GM18909 (cell line): ENCODE data around the gene PMPCA.

Source experiments
- ATAC-seq: cut with Tn5 transposase; IDR thresholded peaks from one replicate; pipeline ENCODE4 v1.9.1; 2021; ENCODE audit warnings: mild to moderate bottlenecking; ENCODE audit not compliant: unreplicated experiment, poor library complexity

PMPCA gene

GRCh38 chr9:136372561-136373299 lies 37.7 kb upstream of the PMPCA start:
- no peak for ATAC-seq

DNA sequence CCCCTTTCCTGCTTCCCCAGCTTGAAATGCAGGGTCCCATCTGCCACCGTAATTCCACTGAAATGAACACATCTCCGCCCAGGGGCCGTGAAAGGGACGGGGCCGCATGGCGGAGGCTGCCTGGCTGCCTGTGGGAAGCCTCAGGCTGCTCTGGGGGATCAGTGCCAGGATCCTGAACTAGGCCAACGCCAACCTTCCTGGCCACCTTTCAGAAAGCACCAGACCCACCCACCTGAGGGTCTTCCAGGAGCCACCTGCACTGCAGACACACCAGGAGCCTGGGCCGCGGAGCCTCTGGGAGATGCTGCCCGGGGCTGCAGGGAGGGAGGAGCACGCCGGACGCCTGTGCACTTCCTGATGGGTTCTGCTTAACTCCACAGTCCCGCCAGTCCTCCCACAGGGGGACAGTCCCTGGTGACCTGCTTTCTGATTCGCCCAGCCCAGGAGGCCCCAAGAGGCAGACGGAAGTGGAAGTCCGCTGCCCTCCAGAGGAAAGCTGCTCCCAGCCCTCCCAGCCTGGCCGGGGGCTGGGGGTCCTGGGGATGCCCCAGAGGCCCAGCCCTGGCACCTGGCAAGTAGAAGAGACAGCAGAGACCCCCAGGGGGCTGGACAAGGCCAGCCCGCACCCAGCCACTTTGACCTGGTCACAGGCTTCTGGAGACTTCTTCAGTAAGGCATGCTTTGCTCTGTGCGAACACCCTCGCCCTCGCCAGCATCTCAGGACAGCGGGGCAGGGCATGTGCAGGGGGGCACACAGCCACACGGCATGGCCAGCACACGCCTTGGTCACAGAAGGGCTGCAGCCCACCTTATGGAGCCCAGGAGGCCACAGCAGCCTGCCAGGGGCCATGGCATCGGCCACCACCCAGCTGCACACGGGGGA lies 36.9 kb upstream of the PMPCA start, which contains the start of gene CARD9:
TSS of gene CARD9 (minus strand) at position 370 of the 883 bp plus-strand sequence. CDS start 1,591 bp downstream, outside the sequence.
- no peak for ATAC-seq

DNA sequence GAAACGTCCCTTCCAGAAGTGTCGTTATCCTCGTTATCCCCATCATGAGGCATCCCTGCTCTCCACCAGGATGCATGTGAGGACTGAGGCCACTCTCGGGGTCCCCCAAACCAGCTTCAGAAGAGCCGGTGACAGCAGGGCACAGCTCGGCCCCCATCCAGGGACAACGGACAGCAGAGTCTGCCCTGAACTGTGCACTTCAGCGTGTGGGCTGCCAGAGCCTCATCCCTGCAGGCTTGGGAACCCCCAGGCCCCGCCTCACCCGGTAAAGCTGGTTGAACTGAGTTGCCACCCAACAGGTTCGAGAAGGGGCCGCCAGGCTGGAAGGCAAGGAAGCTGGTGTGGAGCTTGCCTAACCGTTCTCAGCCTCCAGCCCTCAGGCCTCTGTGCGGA lies 36.3 kb upstream of the PMPCA start:
- no peak for ATAC-seq

GRCh38 chr9:136375096-136375495 lies 35.4 kb upstream of the PMPCA start:
- no peak for ATAC-seq

DNA sequence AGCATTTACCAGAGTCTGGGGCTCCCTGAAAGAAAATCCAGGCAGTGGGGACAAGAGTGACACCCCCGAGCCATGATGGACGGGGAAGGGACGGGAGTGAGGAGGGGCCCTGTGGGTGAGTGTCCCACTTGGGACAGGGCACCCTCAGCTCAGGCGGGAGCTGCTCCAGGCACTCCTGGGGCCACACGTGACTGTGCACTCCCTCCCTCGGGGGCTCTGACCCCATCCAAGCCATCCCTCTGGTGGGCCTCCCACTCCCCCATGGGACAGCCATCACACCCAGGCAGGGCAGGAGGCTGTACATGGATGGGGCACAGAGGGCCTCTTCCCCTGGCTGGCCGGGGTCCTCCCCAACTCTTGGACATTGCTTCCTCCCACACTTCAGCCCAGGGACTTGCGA lies 34.0 kb upstream of the PMPCA start:
- ATAC-seq, result no peak

GRCh38 chr9:136377341-136378169 lies 32.9 kb upstream of the PMPCA start:
- no peak for ATAC-seq

GRCh38 chr9:136378170-136379002 lies 32.1 kb upstream of the PMPCA start:
- ATAC-seq, result no peak

DNA sequence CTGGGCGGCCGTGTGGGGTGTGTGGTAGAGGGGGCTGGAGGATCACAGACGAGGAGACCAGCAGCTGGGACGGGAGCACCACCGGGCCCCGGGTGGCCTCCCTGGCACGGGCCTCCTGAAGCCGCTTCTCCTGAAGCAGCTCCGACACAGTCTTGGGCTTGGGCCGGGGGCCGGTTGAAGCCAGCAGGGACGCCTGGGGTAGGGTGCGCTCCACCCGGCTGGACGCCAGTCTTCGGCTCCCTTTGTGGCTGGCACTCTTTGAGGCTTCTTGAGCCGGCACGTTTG lies 31.5 kb upstream of the PMPCA start:
- no peak for ATAC-seq

DNA sequence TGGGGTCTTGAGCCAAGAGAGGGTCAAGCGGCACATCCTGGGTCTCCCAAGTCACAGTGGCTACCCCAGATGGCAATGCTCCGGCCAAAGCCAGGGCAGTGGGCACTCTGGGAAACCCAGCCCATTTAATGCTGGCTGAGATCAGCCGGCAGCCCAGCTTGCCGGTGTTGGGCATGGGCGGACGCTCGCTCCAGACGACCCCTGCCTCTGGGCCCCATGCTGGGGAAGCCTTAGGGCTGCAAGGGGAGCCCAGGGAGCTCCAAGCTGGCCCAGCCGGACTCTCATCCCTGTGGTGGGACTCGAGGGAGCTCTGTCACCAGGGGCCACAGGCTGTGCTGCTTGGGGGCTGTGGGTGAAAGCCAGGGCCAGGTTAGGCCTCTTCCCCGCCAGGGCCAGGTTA lies 31.1 kb upstream of the PMPCA start:
- ATAC-seq, result no peak

GRCh38 chr9:136379891-136380290 lies 30.6 kb upstream of the PMPCA start:
- ATAC-seq, result no peak

DNA sequence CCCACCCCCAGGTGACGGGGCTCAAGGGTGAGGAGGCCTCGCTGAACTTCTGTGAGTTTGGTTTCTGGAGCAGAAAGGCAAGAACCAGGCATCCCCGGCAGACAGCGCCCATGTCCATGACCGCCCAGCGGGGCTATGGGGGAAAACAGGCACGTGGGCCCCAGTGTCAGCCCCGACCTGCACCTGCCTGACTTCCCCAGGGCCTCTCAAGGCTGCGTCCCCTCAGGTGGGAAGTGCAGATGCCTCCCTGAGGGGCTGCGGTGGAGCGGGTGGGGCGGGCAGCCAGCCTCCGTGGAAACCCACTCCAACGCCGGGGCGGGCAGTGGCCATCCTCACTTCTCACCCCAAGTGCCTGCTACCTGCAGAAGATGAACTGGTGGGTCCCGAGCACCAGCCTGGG lies 30.1 kb upstream of the PMPCA start:
- ATAC-seq, result no peak

DNA sequence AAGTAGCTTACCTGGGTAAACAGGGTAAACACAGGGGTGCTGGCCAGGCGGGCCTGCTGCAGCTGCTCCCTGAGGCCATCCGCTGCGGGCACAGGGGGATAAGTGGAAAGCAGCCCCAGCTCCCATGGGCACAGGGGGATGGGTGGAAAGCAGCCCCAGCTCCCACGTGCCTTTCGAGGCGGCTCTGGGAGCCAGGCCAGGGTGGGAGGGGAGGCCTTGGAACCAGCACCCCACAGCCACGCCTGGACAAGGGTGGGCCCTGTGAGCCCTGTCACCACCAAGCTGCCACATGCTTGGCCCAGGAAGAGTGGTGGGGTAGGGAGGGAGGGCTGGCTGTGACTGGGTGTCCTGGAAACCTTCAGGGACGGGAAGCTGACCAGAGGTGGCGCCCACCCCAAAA lies 29.1 kb upstream of the PMPCA start:
- ATAC-seq, result no peak

DNA sequence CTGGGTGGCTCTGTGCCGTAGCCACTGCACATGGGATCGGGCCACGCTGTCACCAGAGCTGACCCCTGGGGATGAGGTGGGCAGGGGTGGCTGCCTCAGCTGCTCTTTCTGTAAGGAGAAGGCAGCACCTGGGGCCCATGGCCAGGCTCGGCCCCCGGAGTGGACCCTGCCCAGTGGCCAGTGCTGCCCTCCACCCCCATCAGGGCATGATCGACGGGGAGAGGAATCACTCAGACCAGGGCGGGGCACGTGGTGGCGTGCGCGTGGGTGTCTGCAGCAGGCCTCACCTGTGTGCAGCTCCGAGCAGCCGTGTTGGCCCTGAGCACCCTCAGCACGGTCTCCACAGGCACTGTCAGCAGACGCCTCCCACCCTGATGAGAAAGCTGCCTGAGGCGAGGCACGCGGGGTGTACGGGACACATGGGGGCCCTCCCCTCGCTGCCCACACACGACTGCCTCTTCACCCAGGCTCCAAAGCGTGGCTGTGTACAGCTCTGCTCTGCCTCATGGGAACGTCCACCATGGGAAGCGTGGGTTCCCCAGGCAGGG lies 28.4 kb upstream of the PMPCA start:
- no peak for ATAC-seq

DNA sequence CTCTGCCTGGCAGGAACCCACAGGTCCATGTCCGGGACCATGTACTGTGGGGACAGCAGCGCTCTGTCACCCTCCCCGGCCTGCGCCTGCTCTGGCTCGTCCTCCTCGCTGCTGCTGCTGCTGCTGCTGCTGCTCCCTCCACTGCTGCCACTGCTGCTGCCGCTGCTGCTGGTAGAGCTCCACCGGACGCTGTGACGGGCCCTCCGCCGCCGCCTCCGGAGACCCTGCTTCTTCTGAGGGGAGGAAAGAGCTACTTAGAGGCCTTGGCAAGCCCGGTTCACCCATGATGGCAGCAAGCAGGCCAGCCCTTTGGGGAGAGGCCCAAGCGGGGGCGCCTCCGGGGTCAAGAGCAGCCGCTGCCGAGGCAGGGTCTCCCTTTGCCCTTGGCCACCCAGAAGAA lies 27.0 kb upstream of the PMPCA start:
- no peak for ATAC-seq

DNA sequence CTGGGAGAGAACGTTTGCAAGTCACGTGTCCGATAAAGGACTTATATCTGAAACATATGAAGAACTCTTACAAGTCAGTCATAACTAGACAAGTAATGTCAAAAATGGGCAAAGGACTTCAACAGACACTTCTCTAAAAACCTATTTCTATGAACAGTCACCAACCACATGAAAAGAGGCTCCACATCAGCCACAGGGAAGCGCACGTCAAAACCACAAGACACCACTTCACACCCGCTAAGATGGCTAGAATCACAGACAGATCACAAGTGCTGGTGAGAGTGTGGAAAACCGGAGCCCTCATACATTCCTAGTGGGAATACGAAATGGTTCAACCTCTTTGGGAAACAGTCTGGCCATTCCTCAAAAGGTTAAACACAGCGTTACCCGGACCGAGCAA lies 25.4 kb upstream of the PMPCA start:
- no peak for ATAC-seq

DNA sequence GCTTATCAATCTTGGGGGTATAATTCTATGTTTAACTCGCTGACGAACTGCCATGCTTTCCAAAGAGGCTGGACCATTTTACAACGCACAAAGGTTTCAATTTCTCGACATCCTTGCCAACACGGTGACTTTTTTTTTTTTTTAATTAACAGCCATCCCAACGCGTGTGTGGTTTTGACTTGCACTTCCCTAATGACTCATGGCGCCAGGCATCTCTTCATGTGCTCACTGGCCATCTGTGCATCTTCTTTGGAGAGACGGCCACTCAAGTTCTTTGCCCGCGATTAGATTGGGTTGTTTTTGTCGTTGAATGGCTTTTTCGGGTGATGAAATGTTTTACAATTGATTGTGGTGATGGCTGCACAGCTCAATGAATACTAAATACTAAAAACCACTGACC lies 24.4 kb upstream of the PMPCA start:
- ATAC-seq, result no peak

GRCh38 chr9:136387217-136387616 lies 23.2 kb upstream of the PMPCA start:
- ATAC-seq, result no peak

GRCh38 chr9:136389396-136389795 lies 21.1 kb upstream of the PMPCA start:
- ATAC-seq, result no peak

DNA sequence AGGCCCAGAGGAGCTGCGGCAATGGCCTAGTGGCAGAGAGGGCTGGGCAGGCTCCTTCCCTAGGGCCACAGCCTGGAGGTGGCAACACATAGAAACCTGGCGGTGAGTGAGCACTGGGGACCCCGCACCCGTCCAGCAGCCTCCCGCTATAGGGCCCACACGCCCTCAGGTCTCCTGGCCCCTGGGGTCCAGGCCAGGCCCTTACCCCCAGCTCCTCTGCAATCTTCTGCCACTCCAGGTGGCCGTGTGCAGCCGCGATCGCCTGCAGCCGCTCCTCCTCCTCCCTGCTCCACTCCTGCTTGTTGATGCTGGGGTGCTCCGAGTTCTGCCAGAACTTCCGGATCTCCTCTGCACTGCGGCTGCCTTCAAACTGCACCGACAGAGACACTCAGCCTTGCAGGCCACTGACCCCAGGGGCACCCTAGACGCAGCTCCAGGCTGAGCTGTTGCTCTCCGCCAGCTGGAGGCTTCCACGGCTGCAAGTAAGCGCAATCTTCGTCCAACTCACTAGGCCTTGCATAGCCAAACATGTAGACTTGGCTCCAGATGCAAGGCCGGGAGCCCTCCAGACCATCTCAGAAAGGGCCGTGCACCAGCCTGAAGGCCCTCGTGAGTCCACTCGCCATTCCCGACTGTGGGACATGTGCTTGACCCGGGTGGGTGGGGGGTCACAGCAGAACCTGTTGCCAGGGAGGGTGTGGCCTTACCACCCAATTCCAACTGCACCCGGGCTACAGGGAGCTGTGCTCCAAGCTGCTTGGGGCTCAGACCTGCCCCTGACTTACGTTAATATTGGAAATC lies 18.5 kb upstream of the PMPCA start:
- no peak for ATAC-seq
